Inflammatory macrophage treated with lipopolysaccharide for 1 hour (primary cell): ENCODE results near the gene XIAP.
"Not testable (repeated sequence)": the region's sequence is repeated elsewhere in the genome, so short reads cannot be mapped to it uniquely, and the experiment has no call there.

ENCODE experiments used
- DNase-seq, 2 donors: peaks; one replicate each; pipeline ENCODE4 v3.0.0-alpha.2; 2020 to 2022

Gene XIAP

GRCh38 chrX:123876844-123877243 lies 17.0 kb downstream of the XIAP start:
- DNase-seq, result no peak

GRCh38 chrX:123878252-123878721 lies 18.4 kb downstream of the XIAP start:
- DNase-seq, result peak; percentile 55 to 56

GRCh38 chrX:123881330-123881729 lies 21.5 kb downstream of the XIAP start:
- no peak for DNase-seq

GRCh38 chrX:123882391-123882790 lies 22.5 kb downstream of the XIAP start:
- no peak for DNase-seq

- peak in 1 of 2 donors; percentile 55 for DNase-seq
Measured at GRCh38 chrX:123884809-123885408, 25.1 kb downstream of the XIAP start.

GRCh38 chrX:123899701-123900100 lies 39.8 kb downstream of the XIAP start:
- DNase-seq, result no peak

- DNase-seq, result not testable (repeated sequence)
Measured at GRCh38 chrX:123903261-123903660, 43.4 kb downstream of the XIAP start.

- no peak for DNase-seq
Measured at GRCh38 chrX:123905332-123905731, 45.5 kb downstream of the XIAP start.

GRCh38 chrX:123906557-123907316 lies 46.9 kb downstream of the XIAP start:
- DNase-seq, result no peak

GRCh38 chrX:123909523-123909922 lies 49.7 kb downstream of the XIAP start:
- peak; percentile 52 to 54 for DNase-seq

- no peak for DNase-seq
Measured at GRCh38 chrX:123917069-123917468, 57.2 kb downstream of the XIAP start.

GRCh38 chrX:123918106-123918721 lies 58.4 kb downstream of the XIAP start:
- DNase-seq, result no peak

- DNase-seq, result no peak
Measured at GRCh38 chrX:123920105-123920785, 60.4 kb downstream of the XIAP start.

- DNase-seq, result no peak
Measured at GRCh38 chrX:123923211-123923610, 63.4 kb downstream of the XIAP start.

GRCh38 chrX:123924186-123924585 lies 64.3 kb downstream of the XIAP start:
- no peak for DNase-seq

- no peak for DNase-seq
Measured at GRCh38 chrX:123927845-123928244, 68.0 kb downstream of the XIAP start.

- not testable (repeated sequence) for DNase-seq
Measured at GRCh38 chrX:123932055-123932454, 72.2 kb downstream of the XIAP start.

- DNase-seq, result no peak
Measured at GRCh38 chrX:123943074-123943473, 83.2 kb downstream of the XIAP start.

- no peak for DNase-seq
Measured at GRCh38 chrX:123943488-123943887, 83.6 kb downstream of the XIAP start.

GRCh38 chrX:123949846-123950245 lies 90.0 kb downstream of the XIAP start:
- DNase-seq, result no peak

GRCh38 chrX:123959281-123960063 lies 99.6 kb downstream of the XIAP start:
- DNase-seq, result peak in 1 of 2 donors; percentile 24

GRCh38 chrX:123960956-123961267 lies 101.1 kb downstream of the XIAP start:
- DNase-seq, result no peak
